Measurements from ENCODE around the gene DXO. TPM values are rescaled to one million over a fixed set of nuclear protein-coding genes. Genes with fewer than 3 reads are reported as not detected.
"Not testable (repeated sequence)": the region's sequence is repeated elsewhere in the genome, so short reads cannot be mapped to it uniquely, and the experiment has no call there.

DXO gene
- total and polyA plus RNA-seq, 2 donors from 2014 or later = 21.3 to 26.0 TPM

DNA sequence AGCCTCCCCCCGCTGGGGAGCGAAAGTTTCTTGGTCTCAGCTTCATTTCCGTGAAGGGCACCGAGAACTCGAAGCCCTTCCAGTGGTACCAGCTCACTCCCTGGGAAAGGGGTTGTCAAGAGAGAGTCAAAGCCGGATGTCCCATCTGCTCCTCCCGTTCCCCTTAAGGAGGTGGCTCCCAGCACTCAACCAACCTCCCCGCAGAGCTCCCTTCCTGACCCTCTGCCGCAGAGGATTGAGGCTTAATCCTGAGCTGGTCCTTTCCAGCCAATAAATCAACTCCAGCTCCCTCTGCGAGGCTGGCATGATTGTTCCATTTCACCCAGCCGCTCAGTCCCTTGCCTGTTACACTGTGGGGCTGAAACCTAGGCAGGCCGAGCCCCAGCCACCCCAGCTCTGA is 36.7 kb upstream of the DXO start:
- H3K4me1 ChIP-seq (ENCODE audit: control insufficient read depth in 2 of 3, insufficient read depth in 2 of 3, low read depth in 1 of 3, low read length in 3 of 3); intact Hi-C loops (cut with DNase I); H3K4me3 ChIP-seq (ENCODE audit: low read length in 3 of 3); H3K27me3 ChIP-seq (ENCODE audit: control insufficient read depth, insufficient read depth, low read length); H3K27ac ChIP-seq (ENCODE audit: low read depth in 2 of 2, low read length in 2 of 2); H3K9me3 ChIP-seq (ENCODE audit: control insufficient read depth in 2 of 3, insufficient read depth in 1 of 3, low read length in 3 of 3); H3K9ac ChIP-seq (ENCODE audit: low read length in 3 of 3); FAIRE-seq; H3K36me3 ChIP-seq (ENCODE audit: control insufficient read depth in 2 of 3, insufficient read depth in 3 of 3, low read length in 3 of 3): not testable (repeated sequence)
- DNase-seq = peak in 1 of 5 donors; percentile 0

DNA sequence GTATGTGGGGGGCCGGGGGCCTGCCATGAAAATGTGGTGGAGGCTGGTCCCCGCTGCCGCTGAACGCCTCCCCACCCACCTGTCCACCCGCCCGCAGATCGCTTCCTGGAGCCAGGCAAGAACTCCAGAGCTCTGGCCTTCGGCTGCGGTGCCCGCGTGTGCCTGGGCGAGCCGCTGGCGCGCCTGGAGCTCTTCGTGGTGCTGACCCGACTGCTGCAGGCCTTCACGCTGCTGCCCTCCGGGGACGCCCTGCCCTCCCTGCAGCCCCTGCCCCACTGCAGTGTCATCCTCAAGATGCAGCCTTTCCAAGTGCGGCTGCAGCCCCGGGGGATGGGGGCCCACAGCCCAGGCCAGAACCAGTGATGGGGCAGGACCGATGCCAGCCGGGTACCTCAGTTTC is 36.1 kb upstream of the DXO start:
- DNase-seq; H3K27ac ChIP-seq (ENCODE audit: low read depth in 2 of 2, low read length in 2 of 2); H3K27me3 ChIP-seq (ENCODE audit: control insufficient read depth, insufficient read depth, low read length); H3K4me3 ChIP-seq (ENCODE audit: low read length in 3 of 3); intact Hi-C loops (cut with DNase I); H3K9ac ChIP-seq (ENCODE audit: low read length in 3 of 3); H3K36me3 ChIP-seq (ENCODE audit: control insufficient read depth in 2 of 3, insufficient read depth in 3 of 3, low read length in 3 of 3); H3K9me3 ChIP-seq (ENCODE audit: control insufficient read depth in 2 of 3, insufficient read depth in 1 of 3, low read length in 3 of 3); FAIRE-seq; H3K4me1 ChIP-seq (ENCODE audit: control insufficient read depth in 2 of 3, insufficient read depth in 2 of 3, low read depth in 1 of 3, low read length in 3 of 3): not testable (repeated sequence)

GRCh38 chr6:32007086-32007485 is 35.1 kb upstream of the DXO start:
- H3K36me3 ChIP-seq (ENCODE audit: control insufficient read depth in 2 of 3, insufficient read depth in 3 of 3, low read length in 3 of 3); H3K9ac ChIP-seq (ENCODE audit: low read length in 3 of 3); H3K4me3 ChIP-seq (ENCODE audit: low read length in 3 of 3); H3K9me3 ChIP-seq (ENCODE audit: control insufficient read depth in 2 of 3, insufficient read depth in 1 of 3, low read length in 3 of 3); FAIRE-seq; intact Hi-C loops (cut with DNase I); H3K27me3 ChIP-seq (ENCODE audit: control insufficient read depth, insufficient read depth, low read length); H3K4me1 ChIP-seq (ENCODE audit: control insufficient read depth in 2 of 3, insufficient read depth in 2 of 3, low read depth in 1 of 3, low read length in 3 of 3); DNase-seq; H3K27ac ChIP-seq (ENCODE audit: low read depth in 2 of 2, low read length in 2 of 2): not testable (repeated sequence)

DNA sequence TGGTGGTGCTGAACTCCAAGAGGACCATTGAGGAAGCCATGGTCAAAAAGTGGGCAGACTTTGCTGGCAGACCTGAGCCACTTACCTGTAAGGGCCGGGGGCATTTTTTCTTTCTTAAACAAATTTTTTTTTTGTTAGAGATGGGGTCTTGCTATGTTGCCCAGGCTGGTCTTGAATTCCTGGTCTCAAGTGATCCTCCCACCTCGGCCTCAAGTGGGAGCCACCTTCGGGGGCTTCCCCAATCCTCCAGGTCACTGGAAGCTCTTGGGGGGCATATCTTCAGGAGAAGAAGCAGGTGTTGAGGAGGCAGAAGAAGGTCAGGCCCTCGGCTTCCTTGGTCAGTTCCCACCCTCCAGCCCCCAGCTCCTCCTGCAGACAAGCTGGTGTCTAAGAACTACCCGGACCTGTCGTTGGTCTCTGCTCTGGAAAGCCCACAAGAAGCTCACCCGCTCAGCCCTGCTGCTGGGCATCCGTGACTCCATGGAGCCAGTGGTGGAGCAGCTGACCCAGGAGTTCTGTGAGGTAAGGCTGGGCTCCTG is 34.1 kb upstream of the DXO start:
- FAIRE-seq; H3K9me3 ChIP-seq (ENCODE audit: control insufficient read depth in 2 of 3, insufficient read depth in 1 of 3, low read length in 3 of 3); H3K36me3 ChIP-seq (ENCODE audit: control insufficient read depth in 2 of 3, insufficient read depth in 3 of 3, low read length in 3 of 3); H3K9ac ChIP-seq (ENCODE audit: low read length in 3 of 3); DNase-seq; H3K27ac ChIP-seq (ENCODE audit: low read depth in 2 of 2, low read length in 2 of 2); H3K4me1 ChIP-seq (ENCODE audit: control insufficient read depth in 2 of 3, insufficient read depth in 2 of 3, low read depth in 1 of 3, low read length in 3 of 3); intact Hi-C loops (cut with DNase I); H3K4me3 ChIP-seq (ENCODE audit: low read length in 3 of 3); H3K27me3 ChIP-seq (ENCODE audit: control insufficient read depth, insufficient read depth, low read length): not testable (repeated sequence)

DNA sequence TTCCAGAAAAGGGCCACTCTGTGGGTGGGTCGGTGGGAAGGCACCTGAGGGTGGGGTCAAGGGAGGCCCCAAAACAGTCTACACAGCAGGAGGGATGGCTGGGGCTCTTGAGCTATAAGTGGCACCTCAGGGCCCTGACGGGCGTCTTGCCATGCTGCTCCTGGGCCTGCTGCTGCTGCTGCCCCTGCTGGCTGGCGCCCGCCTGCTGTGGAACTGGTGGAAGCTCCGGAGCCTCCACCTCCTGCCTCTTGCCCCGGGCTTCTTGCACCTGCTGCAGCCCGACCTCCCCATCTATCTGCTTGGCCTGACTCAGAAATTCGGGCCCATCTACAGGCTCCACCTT is 33.6 kb upstream of the DXO start:
- FAIRE-seq; H3K9ac ChIP-seq (ENCODE audit: low read length in 3 of 3); intact Hi-C loops (cut with DNase I): not testable (repeated sequence)

GRCh38 chr6:32004864-32005537 is 33.1 kb upstream of the DXO start:
- DNase-seq; H3K9ac ChIP-seq (ENCODE audit: low read length in 3 of 3); H3K9me3 ChIP-seq (ENCODE audit: control insufficient read depth in 2 of 3, insufficient read depth in 1 of 3, low read length in 3 of 3); H3K36me3 ChIP-seq (ENCODE audit: control insufficient read depth in 2 of 3, insufficient read depth in 3 of 3, low read length in 3 of 3); H3K27ac ChIP-seq (ENCODE audit: low read depth in 2 of 2, low read length in 2 of 2); intact Hi-C loops (cut with DNase I); H3K27me3 ChIP-seq (ENCODE audit: control insufficient read depth, insufficient read depth, low read length); FAIRE-seq; H3K4me1 ChIP-seq (ENCODE audit: control insufficient read depth in 2 of 3, insufficient read depth in 2 of 3, low read depth in 1 of 3, low read length in 3 of 3); H3K4me3 ChIP-seq (ENCODE audit: low read length in 3 of 3): not testable (repeated sequence)

More for the DNA sequence above, 33.6 kb upstream of the DXO start:
- not testable (repeated sequence) for H3K9me3 ChIP-seq (ENCODE audit: control insufficient read depth in 2 of 3, insufficient read depth in 1 of 3, low read length in 3 of 3); H3K4me3 ChIP-seq (ENCODE audit: low read length in 3 of 3); H3K4me1 ChIP-seq (ENCODE audit: control insufficient read depth in 2 of 3, insufficient read depth in 2 of 3, low read depth in 1 of 3, low read length in 3 of 3); DNase-seq; H3K27me3 ChIP-seq (ENCODE audit: control insufficient read depth, insufficient read depth, low read length); H3K36me3 ChIP-seq (ENCODE audit: control insufficient read depth in 2 of 3, insufficient read depth in 3 of 3, low read length in 3 of 3); H3K27ac ChIP-seq (ENCODE audit: low read depth in 2 of 2, low read length in 2 of 2)

DNA sequence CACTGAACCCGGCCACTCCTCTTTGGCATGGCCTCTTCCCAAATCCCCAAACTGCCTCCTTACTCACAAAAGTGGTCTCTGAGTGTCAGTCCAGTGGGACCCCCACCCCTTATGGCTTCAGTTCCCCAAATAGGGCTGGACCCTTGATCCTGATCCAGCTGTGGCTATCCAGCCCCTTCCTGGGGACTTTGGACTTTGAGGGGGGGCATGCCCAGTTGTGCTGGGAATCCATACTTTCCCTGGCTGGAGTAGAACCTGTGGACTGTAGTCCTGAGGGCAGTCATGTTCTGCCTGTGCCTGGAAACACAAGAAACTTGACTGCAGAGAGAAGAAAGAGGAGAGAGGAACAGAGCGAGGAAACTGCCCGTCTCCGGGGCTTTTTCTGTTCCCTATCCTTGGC is 32.5 kb upstream of the DXO start:
- H3K4me1 ChIP-seq (ENCODE audit: control insufficient read depth in 2 of 3, insufficient read depth in 2 of 3, low read depth in 1 of 3, low read length in 3 of 3); H3K9me3 ChIP-seq (ENCODE audit: control insufficient read depth in 2 of 3, insufficient read depth in 1 of 3, low read length in 3 of 3); H3K36me3 ChIP-seq (ENCODE audit: control insufficient read depth in 2 of 3, insufficient read depth in 3 of 3, low read length in 3 of 3); DNase-seq; H3K27ac ChIP-seq (ENCODE audit: low read depth in 2 of 2, low read length in 2 of 2); H3K9ac ChIP-seq (ENCODE audit: low read length in 3 of 3); H3K4me3 ChIP-seq (ENCODE audit: low read length in 3 of 3); H3K27me3 ChIP-seq (ENCODE audit: control insufficient read depth, insufficient read depth, low read length); intact Hi-C loops (cut with DNase I); FAIRE-seq: not testable (repeated sequence)

GRCh38 chr6:32003301-32003700 is 31.4 kb upstream of the DXO start:
- intact Hi-C loops (cut with DNase I); H3K36me3 ChIP-seq (ENCODE audit: control insufficient read depth in 2 of 3, insufficient read depth in 3 of 3, low read length in 3 of 3); H3K4me1 ChIP-seq (ENCODE audit: control insufficient read depth in 2 of 3, insufficient read depth in 2 of 3, low read depth in 1 of 3, low read length in 3 of 3); H3K9me3 ChIP-seq (ENCODE audit: control insufficient read depth in 2 of 3, insufficient read depth in 1 of 3, low read length in 3 of 3); H3K9ac ChIP-seq (ENCODE audit: low read length in 3 of 3); FAIRE-seq; H3K4me3 ChIP-seq (ENCODE audit: low read length in 3 of 3); DNase-seq; H3K27ac ChIP-seq (ENCODE audit: low read depth in 2 of 2, low read length in 2 of 2); H3K27me3 ChIP-seq (ENCODE audit: control insufficient read depth, insufficient read depth, low read length): not testable (repeated sequence)
